MM.1S (cell line): Measurements from ENCODE around the gene PIEZO1.

Experiments used
- DNase-seq: peaks from one replicate; pipeline ENCODE4 v3.0.0-alpha.2; 2015
- H2AFZ ChIP-seq: fragments of 300-600 bp; sonication (generic); 2 replicates; pipeline ENCODE4 v1.6.0; 2016; ENCODE audit warnings: antibody characterized with exemption, low read length
- H3F3A ChIP-seq: fragments of 300-600 bp; sonication (generic); 2 replicates; pipeline ENCODE4 v1.6.1; 2016; ENCODE audit warnings: mild to moderate bottlenecking, antibody characterized with exemption, low read length, moderate library complexity, mixed read lengths; ENCODE audit not compliant: insufficient read depth
- H3K27ac ChIP-seq: fragments of 300-600 bp; sonication (generic); 2 replicates; pipeline ENCODE4 v1.5.1; 2016; ENCODE audit warnings: mild to moderate bottlenecking, low read length
- H3K27me3 ChIP-seq: fragments of 300-600 bp; sonication (generic); replicated peaks from 2 replicates; pipeline ENCODE4 v1.6.0; 2016; ENCODE audit warnings: low read length; ENCODE audit not compliant: insufficient read depth
- H3K36me3 ChIP-seq: fragments of 300-600 bp; sonication (generic); replicated peaks from 2 replicates; pipeline ENCODE4 v1.6.1; 2016; ENCODE audit warnings: mild to moderate bottlenecking, low read length, mixed read lengths; ENCODE audit not compliant: insufficient read depth
- H3K4me1 ChIP-seq: fragments of 300-600 bp; sonication (generic); 2 replicates; pipeline ENCODE4 v1.6.1; 2016; ENCODE audit warnings: low read length, mixed read lengths
- H3K4me2 ChIP-seq: fragments of 300-600 bp; sonication (generic); 2 replicates; pipeline ENCODE4 v1.6.0; 2016; ENCODE audit warnings: low read depth, low read length
- H3K4me3 ChIP-seq: fragments of 300-600 bp; sonication (generic); 2 replicates; pipeline ENCODE4 v1.5.1; 2016; ENCODE audit warnings: low read length, mixed read lengths
- H3K79me2 ChIP-seq: fragments of 300-600 bp; sonication (generic); 2 replicates; pipeline ENCODE4 v1.6.1; 2016; ENCODE audit warnings: mixed run types, low read length, mixed read lengths
- H3K9ac ChIP-seq: fragments of 300-600 bp; sonication (generic); 2 replicates; pipeline ENCODE4 v1.6.1; 2016; ENCODE audit warnings: low read length, mixed read lengths
- H3K9me2 ChIP-seq: fragments of 300-600 bp; sonication (generic); replicated peaks from 2 replicates; pipeline ENCODE4 v1.6.1; 2016; ENCODE audit warnings: mild to moderate bottlenecking, low read length, mixed read lengths; ENCODE audit not compliant: insufficient read depth
- H3K9me3 ChIP-seq: fragments of 300-600 bp; sonication (generic); replicated peaks from 2 replicates; pipeline ENCODE4 v1.6.1; 2016; ENCODE audit warnings: mild to moderate bottlenecking, low read length, mixed read lengths; ENCODE audit not compliant: insufficient read depth
- H4K20me1 ChIP-seq: fragments of 300-600 bp; sonication (generic); 2 replicates; pipeline ENCODE4 v1.6.1; 2016; ENCODE audit warnings: mild to moderate bottlenecking, low read length, moderate library complexity, mixed read lengths; ENCODE audit not compliant: insufficient read depth
- CTCF ChIP-seq: fragments of 300-600 bp; sonication (generic); IDR thresholded peaks from 2 replicates; pipeline ENCODE4 v1.5.1; 2016; ENCODE audit warnings: antibody characterized with exemption, low read length, mixed read lengths
- EZH2 ChIP-seq: fragments of 300-600 bp; sonication (generic); optimal IDR thresholded peaks from 2 replicates; pipeline ENCODE3; 2017; ENCODE audit warnings: low read depth, mild to moderate bottlenecking, antibody characterized with exemption, low read length, mixed read lengths
- EZH2phosphoT487 ChIP-seq: fragments of 300-600 bp; sonication (generic); IDR thresholded peaks from 2 replicates; pipeline ENCODE4 v1.6.1; 2018; ENCODE audit warnings: antibody characterized with exemption, low read length

Gene PIEZO1

GRCh38 chr16:88758944-88759244 is 26.1 kb downstream of the PIEZO1 start:
- TF ChIP-seq EZH2 (no peak), EZH2phosphoT487 (no peak), CTCF (no peak)
- Histone ChIP-seq H3K4me2 (no peak overlapping the region), H3K27ac (no peak overlapping the region), H3K4me1 (no peaks in the 10 kb centered on the region), H2AFZ (no peak overlapping the region), H3K9me3 (no peaks in the 10 kb centered on the region), H3K79me2 (peaks cover 95% of the 10 kb centered on the region), H3K27me3 (no peaks in the 10 kb centered on the region), H3K9me2 (no peaks in the 10 kb centered on the region), H4K20me1 (peaks cover 11% of the 10 kb centered on the region), H3K9ac (no peak overlapping the region), H3F3A (no peaks in the 10 kb centered on the region), H3K36me3 (no peaks in the 10 kb centered on the region), H3K4me3 (no peak overlapping the region)
- DNase-seq = no peak

GRCh38 chr16:88758227-88758943 is 26.6 kb downstream of the PIEZO1 start:
- no peak overlapping the region for H2AFZ ChIP-seq
- H3K4me2 ChIP-seq = no peak overlapping the region
- H3K4me3 ChIP-seq = no peak overlapping the region
- TF ChIP-seq CTCF = no peak
- no peak for TF ChIP-seq EZH2
- no peak for TF ChIP-seq EZH2phosphoT487
- H3F3A ChIP-seq = no peaks in the 10 kb centered on the region
- no peaks in the 10 kb centered on the region for H3K9me3 ChIP-seq
- H3K36me3 ChIP-seq = no peaks in the 10 kb centered on the region
- no peaks in the 10 kb centered on the region for H3K9me2 ChIP-seq
- DNase-seq = no peak
- H3K27ac ChIP-seq = no peak overlapping the region
- no peaks in the 10 kb centered on the region for H3K27me3 ChIP-seq
- peaks cover 13% of the 10 kb centered on the region for H4K20me1 ChIP-seq
- peaks cover 95% of the 10 kb centered on the region for H3K79me2 ChIP-seq
- H3K9ac ChIP-seq = no peak overlapping the region
- no peaks in the 10 kb centered on the region for H3K4me1 ChIP-seq

- no peaks in the 10 kb centered on the region for H3K27me3 ChIP-seq
- peaks cover 13% of the 10 kb centered on the region for H4K20me1 ChIP-seq
- H3K36me3 ChIP-seq = no peaks in the 10 kb centered on the region; the same call in 1 of the 2 replicates
- no peak overlapping the region for H3K9ac ChIP-seq
- no peaks in the 10 kb centered on the region for H3K9me3 ChIP-seq
- peaks cover 91% of the 10 kb centered on the region for H3K79me2 ChIP-seq
- TF ChIP-seq EZH2phosphoT487 = no peak
- TF ChIP-seq CTCF = no peak
- no peak for TF ChIP-seq EZH2
- H3F3A ChIP-seq = no peaks in the 10 kb centered on the region
- no peak overlapping the region for H2AFZ ChIP-seq
- no peak for DNase-seq
- no peak overlapping the region for H3K4me3 ChIP-seq
- H3K27ac ChIP-seq = no peak overlapping the region
- H3K4me2 ChIP-seq = no peak overlapping the region
- H3K4me1 ChIP-seq = no peaks in the 10 kb centered on the region
- no peaks in the 10 kb centered on the region for H3K9me2 ChIP-seq
Measured at GRCh38 chr16:88755745-88756443, 29.1 kb downstream of the PIEZO1 start.
